MCF 10A (cell line): ENCODE results near the gene NCBP3. TPM values are rescaled to one million over a fixed set of nuclear protein-coding genes. Genes with fewer than 3 reads are reported as not detected.

Source experiments
- BruUV-seq: library from RNA; stranded (reverse); fragments of 400-500 nt; replicated peaks from 2 replicates; lab custom pipeline; 2021; lab: Mats Ljungman, UMichigan
- CTCF ChIA-PET: fragments of 300-600 bp; sonication (Branson Sonifier 250); formaldehyde crosslinking; extraction: SDS; loops from one replicate; lab custom pipeline; 2021; ENCODE audit warnings: antibody characterized with exemption, inconsistent platforms; lab: Yijun Ruan, JAX
- POLR2A ChIA-PET: fragments of 300-600, 350-650 bp; sonication (Branson Sonifier 250); formaldehyde crosslinking; extraction: SDS; loops from one replicate; lab custom pipeline; 2020; ENCODE audit warnings: antibody characterized with exemption, inconsistent platforms; lab: Yijun Ruan, JAX
- DNase-seq: peaks from one replicate; pipeline ENCODE4 v3.0.0-alpha.2; 2018; ENCODE audit not compliant: unreplicated experiment
- H3K27ac Mint-ChIP-seq: one replicate; pipeline ENCODE4 v1.8.0; 2022; ENCODE audit warnings: mild to moderate bottlenecking, low read depth, mixed read lengths; ENCODE audit not compliant: unreplicated experiment
- H3K27me3 Mint-ChIP-seq: one replicate; pipeline ENCODE4 v1.8.0; 2022; ENCODE audit warnings: mixed read lengths; ENCODE audit not compliant: insufficient read depth, unreplicated experiment
- H3K36me3 Mint-ChIP-seq: one replicate; pipeline ENCODE4 v1.8.0; 2022; ENCODE audit warnings: mild to moderate bottlenecking, moderate library complexity, mixed read lengths; ENCODE audit not compliant: insufficient read depth, unreplicated experiment
- H3K4me1 Mint-ChIP-seq: one replicate; pipeline ENCODE4 v1.8.0; 2022; ENCODE audit warnings: mixed read lengths; ENCODE audit not compliant: insufficient read depth, unreplicated experiment
- H3K4me3 Mint-ChIP-seq: one replicate; pipeline ENCODE4 v1.8.0; 2022; ENCODE audit warnings: mild to moderate bottlenecking, moderate library complexity, mixed read lengths; ENCODE audit not compliant: unreplicated experiment
- H3K9me3 Mint-ChIP-seq: one replicate; pipeline ENCODE4 v1.8.0; 2022; ENCODE audit warnings: mixed read lengths; ENCODE audit not compliant: unreplicated experiment
- CTCF ChIP-seq: fragments of 200-600 bp; IDR thresholded peaks from one replicate; pipeline ENCODE4 v1.8.0; 2022; ENCODE audit warnings: antibody characterized with exemption, mild to moderate bottlenecking; ENCODE audit not compliant: unreplicated experiment
- intact Hi-C: fragments of 100-400 bp; cut with micrococcal nuclease; formaldehyde crosslinking; loops from 2 replicates; pipeline ENCODE4 v1.14.1; 2022
- total RNA-seq: library from RNA; stranded (reverse); gene quantifications from 2 replicates; pipeline ENCODE4 v1.2.3, GENCODE V29; 2022

Gene NCBP3
- total RNA-seq, 1 experiment from 2014 or later: 47.1 TPM

- BruUV-seq: no TSS peak
- Mint-ChIP-seq H3K27ac (peak overlapping the region; percentile 89), H3K4me1 (peaks cover 51% of the 10 kb centered on the region), H3K4me3 (peak overlapping the region; percentile 72), H3K27me3 (no peaks in the 10 kb centered on the region), H3K36me3 (peaks cover 18% of the 10 kb centered on the region), H3K9me3 (no peaks in the 10 kb centered on the region)
- TF ChIP-seq CTCF: no peak
- ChIA-PET POLR2A (interaction anchor here (0.6 to 1.4 kb wide), 11 partner anchors 11 to 1833 kb away, joined by 3 to 10 read pairs (median 3); partner anchors contain the start of genes CYB5D2, HASPIN and ZZEF1), CTCF (interaction anchor here (0.6 to 2.2 kb wide), 11 partner anchors 10 to 155 kb away, joined by 3 to 12 read pairs (median 4); partner anchors contain the start of gene NCBP3)
- intact Hi-C loops: no loop called here
- DNase-seq: peak; percentile 96
Measured at GRCh38 chr17:3890082-3890877, 44.2 kb upstream of the NCBP3 start.

- Mint-ChIP-seq H3K36me3 (peaks cover 26% of the 10 kb centered on the region), H3K27me3 (no peaks in the 10 kb centered on the region), H3K4me3 (peak overlapping the region; percentile 72), H3K4me1 (peaks cover 45% of the 10 kb centered on the region), H3K9me3 (no peaks in the 10 kb centered on the region), H3K27ac (peak overlapping the region; percentile 89)
- ChIA-PET CTCF (interaction anchor here (0.6 to 2.2 kb wide), 9 partner anchors 11 to 154 kb away, joined by 3 to 12 read pairs (median 4); partner anchors contain the start of gene NCBP3), POLR2A (interaction anchor here (1.0 to 1.4 kb wide), 4 partner anchors 44 to 476 kb away, joined by 3 to 10 read pairs (median 4); partner anchors contain the start of gene HASPIN)
- TF ChIP-seq CTCF: no peak
- no TSS peak for BruUV-seq
- intact Hi-C loops: no loop called here
- DNase-seq: peak; percentile 36
Measured at GRCh38 chr17:3889325-3890012, 43.4 kb upstream of the NCBP3 start.

GRCh38 chr17:3888343-3889171 lies 42.5 kb upstream of the NCBP3 start:
- intact Hi-C loops: no loop called here
- BruUV-seq: TSS peak; percentile 93
- peak; percentile 95 for DNase-seq
- H3K36me3 Mint-ChIP-seq: peaks cover 34% of the 10 kb centered on the region
- peaks cover 42% of the 10 kb centered on the region for H3K4me1 Mint-ChIP-seq
- peak overlapping the region; percentile 89 for H3K27ac Mint-ChIP-seq
- no peaks in the 10 kb centered on the region for H3K9me3 Mint-ChIP-seq
- CTCF ChIA-PET: interaction anchor here (1.5 to 2.2 kb wide), 2 partner anchors 44 to 151 kb away, joined by 3 to 12 read pairs; no protein-coding TSS in a partner anchor
- peak overlapping the region; percentile 58 for H3K4me3 Mint-ChIP-seq
- no peak for TF ChIP-seq CTCF
- no peaks in the 10 kb centered on the region for H3K27me3 Mint-ChIP-seq
- POLR2A ChIA-PET: interaction anchor here (0.6 to 2.3 kb wide), 2 partner anchors 43 to 1844 kb away, joined by 3 to 6 read pairs; partner anchors contain the start of gene NCBP3
